ENCODE results near the gene PDZRN4.
A peak's percentile ranks its signal among the peaks of the same experiment; 100 is the strongest.
"Not testable (repeated sequence)": the region's sequence is repeated elsewhere in the genome, so short reads cannot be mapped to it uniquely, and the experiment has no call there.

PDZRN4 gene

GRCh38 chr12:41188058-41188840 is at the start of gene PDZRN4:
Gene PDZRN4 (plus strand): TSS chr12:41188320.
- Histone ChIP-seq H4K20me1 (no peaks in the 10 kb centered on the region), H3K9me3 (peaks cover 27% of the 10 kb centered on the region), H3K4me1 (peaks cover 48% of the 10 kb centered on the region), H3K27ac (no peak within 1 kb of the TSS), H3K4me3 (peak within 1 kb of the TSS; percentile 36; the same call in 1 of the 2 replicates), H3K4me2 (no peak within 1 kb of the TSS), H3K9ac (no peak within 1 kb of the TSS), H3K36me3 (peaks cover 7% of the 10 kb centered on the region; the same call in 1 of the 2 replicates), H3K27me3 (peaks cover 35% of the 10 kb centered on the region)
- no peak for TF ChIP-seq Cebpa-rat (IDR thresholded peaks at IDR 0.05)

GRCh38 chr12:41140117-41140516 is 48.0 kb upstream of the PDZRN4 start:
- H4K20me1 ChIP-seq = no peaks in the 10 kb centered on the region
- no peaks in the 10 kb centered on the region for H3K36me3 ChIP-seq
- no peaks in the 10 kb centered on the region for H3K9me3 ChIP-seq
- H3K9ac ChIP-seq = no peak overlapping the region
- H3K4me3 ChIP-seq = no peak overlapping the region
- H3K27me3 ChIP-seq = no peaks in the 10 kb centered on the region
- no peak for TF ChIP-seq Cebpa-rat (IDR thresholded peaks at IDR 0.05)
- peak overlapping the region; percentile 16 for H3K4me2 ChIP-seq
- no peak overlapping the region for H3K27ac ChIP-seq
- H3K4me1 ChIP-seq = peaks cover 12% of the 10 kb centered on the region; the same call in 1 of the 2 replicates

- Histone ChIP-seq H3K27me3 (no peaks in the 10 kb centered on the region), H3K27ac (no peak overlapping the region), H3K4me1 (peaks cover 12% of the 10 kb centered on the region; the same call in 1 of the 2 replicates), H3K9me3 (no peaks in the 10 kb centered on the region), H3K9ac (no peak overlapping the region), H3K4me3 (no peak overlapping the region), H4K20me1 (no peaks in the 10 kb centered on the region), H3K4me2 (no peak overlapping the region), H3K36me3 (no peaks in the 10 kb centered on the region)
- TF ChIP-seq Cebpa-rat (IDR thresholded peaks at IDR 0.05) = no peak
These were observed 47.0 kb upstream of the PDZRN4 start for GRCh38 chr12:41141104-41141503.

- Histone ChIP-seq H3K4me2 (no peak overlapping the region), H3K27me3 (no peaks in the 10 kb centered on the region), H4K20me1 (no peaks in the 10 kb centered on the region), H3K4me1 (peaks cover 12% of the 10 kb centered on the region; the same call in 1 of the 2 replicates), H3K36me3 (no peaks in the 10 kb centered on the region), H3K9ac (no peak overlapping the region), H3K4me3 (no peak overlapping the region), H3K27ac (no peak overlapping the region), H3K9me3 (no peaks in the 10 kb centered on the region)
- TF ChIP-seq Cebpa-rat (IDR thresholded peaks at IDR 0.05) = no peak
These were observed 45.7 kb upstream of the PDZRN4 start for GRCh38 chr12:41142376-41142775.

- H3K36me3 ChIP-seq = no peaks in the 10 kb centered on the region
- H3K27me3 ChIP-seq = no peaks in the 10 kb centered on the region
- no peak overlapping the region for H3K4me3 ChIP-seq
- no peak for TF ChIP-seq Cebpa-rat (IDR thresholded peaks at IDR 0.05)
- H3K9me3 ChIP-seq = peaks cover 11% of the 10 kb centered on the region
- H3K4me2 ChIP-seq = no peak overlapping the region
- H3K9ac ChIP-seq = no peak overlapping the region
- H4K20me1 ChIP-seq = no peaks in the 10 kb centered on the region
- no peak overlapping the region for H3K27ac ChIP-seq
- no peaks in the 10 kb centered on the region for H3K4me1 ChIP-seq
These were observed 36.3 kb upstream of the PDZRN4 start for GRCh38 chr12:41151793-41152192.

GRCh38 chr12:41162461-41162860 is 25.7 kb upstream of the PDZRN4 start:
- no peak overlapping the region for H3K9ac ChIP-seq
- H4K20me1 ChIP-seq = no peaks in the 10 kb centered on the region
- no peaks in the 10 kb centered on the region for H3K9me3 ChIP-seq
- H3K27ac ChIP-seq = no peak overlapping the region
- no peak overlapping the region for H3K4me3 ChIP-seq
- peaks cover 17% of the 10 kb centered on the region; the same call in 1 of the 2 replicates for H3K4me1 ChIP-seq
- no peak for TF ChIP-seq Cebpa-rat (IDR thresholded peaks at IDR 0.05)
- no peaks in the 10 kb centered on the region for H3K36me3 ChIP-seq
- H3K27me3 ChIP-seq = no peaks in the 10 kb centered on the region
- H3K4me2 ChIP-seq = no peak overlapping the region

- TF ChIP-seq Cebpa-rat (IDR thresholded peaks at IDR 0.05) = no peak
These were observed 20.4 kb upstream of the PDZRN4 start for GRCh38 chr12:41167701-41168100.

GRCh38 chr12:41174602-41175001 is 13.5 kb upstream of the PDZRN4 start:
- TF ChIP-seq Cebpa-rat (IDR thresholded peaks at IDR 0.05) = no peak
- H3K4me1 ChIP-seq = no peaks in the 10 kb centered on the region
- no peaks in the 10 kb centered on the region for H3K27me3 ChIP-seq
- H3K4me3 ChIP-seq = no peak overlapping the region
- H3K36me3 ChIP-seq = no peaks in the 10 kb centered on the region
- no peak overlapping the region for H3K9ac ChIP-seq
- H3K9me3 ChIP-seq = peaks cover 3% of the 10 kb centered on the region; the same call in 1 of the 2 replicates
- H3K27ac ChIP-seq = no peak overlapping the region
- H3K4me2 ChIP-seq = no peak overlapping the region
- H4K20me1 ChIP-seq = no peaks in the 10 kb centered on the region

More at GRCh38 chr12:41167701-41168100, 20.4 kb upstream of the PDZRN4 start:
- no peaks in the 10 kb centered on the region for H3K27me3 ChIP-seq
- no peaks in the 10 kb centered on the region for H4K20me1 ChIP-seq
- H3K4me1 ChIP-seq = peaks cover 13% of the 10 kb centered on the region; the same call in 1 of the 2 replicates
- H3K9me3 ChIP-seq = peaks cover 3% of the 10 kb centered on the region; the same call in 1 of the 2 replicates
- no peak overlapping the region for H3K9ac ChIP-seq
- H3K27ac ChIP-seq = no peak overlapping the region
- H3K4me2 ChIP-seq = no peak overlapping the region
- H3K4me3 ChIP-seq = no peak overlapping the region
- H3K36me3 ChIP-seq = no peaks in the 10 kb centered on the region

- H3K27me3 ChIP-seq, H3K9ac ChIP-seq, H4K20me1 ChIP-seq, H3K4me1 ChIP-seq, H3K4me3 ChIP-seq, H3K4me2 ChIP-seq, H3K9me3 ChIP-seq, H3K36me3 ChIP-seq, H3K27ac ChIP-seq: not testable (repeated sequence)
These were observed 8.6 kb upstream of the PDZRN4 start for GRCh38 chr12:41179507-41179906.

GRCh38 chr12:41184864-41185263 is 3.3 kb upstream of the PDZRN4 start:
- peaks cover 29% of the 10 kb centered on the region for H3K27me3 ChIP-seq
- H3K36me3 ChIP-seq = peaks cover 7% of the 10 kb centered on the region; the same call in 1 of the 2 replicates
- H3K4me2 ChIP-seq = no peak overlapping the region
- no peak overlapping the region for H3K9ac ChIP-seq
- no peak overlapping the region for H3K27ac ChIP-seq
- no peak overlapping the region for H3K4me3 ChIP-seq
- H3K4me1 ChIP-seq = peaks cover 14% of the 10 kb centered on the region
- H4K20me1 ChIP-seq = no peaks in the 10 kb centered on the region
- no peak for TF ChIP-seq Cebpa-rat (IDR thresholded peaks at IDR 0.05)
- H3K9me3 ChIP-seq = peaks cover 27% of the 10 kb centered on the region

All from BLaER1 (cell line).